GM12878 (cell line): ENCODE data around the gene GPR18. TPM values are rescaled to one million over a fixed set of nuclear protein-coding genes. Genes with fewer than 3 reads are reported as not detected.

Experiments used
- ATAC-seq: fragments of 200-7000 bp; cut with Tn5 transposase; 3 replicates; pipeline ENCODE4 v1.9.1; 2020; ENCODE audit warnings: mild to moderate bottlenecking, moderate library complexity
- BruUV-seq: library from RNA; stranded (reverse); fragments of 400-500 nt; replicated peaks from 2 replicates; lab custom pipeline; 2021; lab: Mats Ljungman, UMichigan
- CTCF ChIA-PET: fragments of 300-600 bp; sonication (Branson Sonifier 250); formaldehyde crosslinking; extraction: SDS; loops from one replicate; lab custom pipeline; 2021; ENCODE audit warnings: inconsistent platforms; lab: Yijun Ruan, JAX
- POLR2A ChIA-PET: fragments of 350-600 bp; formaldehyde crosslinking; extraction: SDS; loops from one replicate; lab custom pipeline; 2021; ENCODE audit warnings: inconsistent platforms; lab: Charles Lee
- RAD21 ChIA-PET: fragments of 300-600 bp; sonication (Branson Sonifier 250); formaldehyde crosslinking; loops from one replicate; lab custom pipeline; 2023; ENCODE audit warnings: antibody characterized with exemption; ENCODE audit not compliant: unreplicated experiment; lab: Charles Lee
- SMC1A ChIA-PET: fragments of 300-600 bp; sonication (Branson Sonifier 250); formaldehyde crosslinking; loops from one replicate; lab custom pipeline; 2023; ENCODE audit not compliant: unreplicated experiment, uncharacterized antibody; lab: Charles Lee
- DNase-seq: peaks from one replicate; pipeline ENCODE4 v3.0.0-alpha.2; 2011; ENCODE audit warnings: low read depth, low spot score
- FAIRE-seq: peaks from 3 replicates; lab custom pipeline; 2011; peaks lifted over from hg19 to GRCh38; lab: Jason Lieb, UNC
- H2AFZ ChIP-seq: 2 replicates; pipeline ENCODE4 v1.6.0; 2011; ENCODE audit warnings: low read depth, low read length, control low read depth; ENCODE audit not compliant: control insufficient read depth
- H3K27ac ChIP-seq: 2 replicates; pipeline ENCODE4 v1.5.1; 2011; ENCODE audit warnings: control low read depth; ENCODE audit not compliant: control insufficient read depth, insufficient read depth
- H3K27me3 ChIP-seq, 2 experiments: replicated peaks in 1 of 2; 2 replicates each; pipeline versions ENCODE4 v1.6.0 to v1.6.1; 2011; ENCODE audit warnings: low read length in 1 of 2; ENCODE audit not compliant: control insufficient read depth in 2 of 2, insufficient read depth in 2 of 2
- H3K36me3 ChIP-seq, 2 experiments: 2 replicates each; pipeline ENCODE4 v1.5.1; 2011; ENCODE audit warnings: low read length in 1 of 2; ENCODE audit not compliant: control insufficient read depth in 2 of 2, insufficient read depth in 2 of 2
- H3K4me1 ChIP-seq: 2 replicates; pipeline ENCODE4 v1.6.1; 2011; ENCODE audit warnings: mild to moderate bottlenecking, low read length, moderate library complexity, mixed read lengths; ENCODE audit not compliant: control insufficient read depth, insufficient read depth
- H3K4me2 ChIP-seq: 2 replicates; pipeline ENCODE4 v1.6.0; 2011; ENCODE audit warnings: control low read depth; ENCODE audit not compliant: control insufficient read depth, insufficient read depth
- H3K4me3 ChIP-seq: fragments of 200-600 bp; sonication (generic); 2 replicates; pipeline ENCODE4 v1.5.1; 2016
- H3K79me2 ChIP-seq: 2 replicates; pipeline ENCODE4 v1.6.0; 2011; ENCODE audit warnings: low read length; ENCODE audit not compliant: control insufficient read depth, insufficient read depth
- H3K9ac ChIP-seq: 2 replicates; pipeline ENCODE4 v1.8.0; 2011; ENCODE audit warnings: low read length, control low read depth, mixed read lengths; ENCODE audit not compliant: control insufficient read depth, insufficient read depth
- H3K9me3 ChIP-seq: replicated peaks from 3 replicates; pipeline ENCODE4 v1.5.1; 2011; ENCODE audit warnings: mild to moderate bottlenecking, low read length; ENCODE audit not compliant: control insufficient read depth, insufficient read depth
- H4K20me1 ChIP-seq: 2 replicates; pipeline ENCODE4 v1.6.0; 2011; ENCODE audit not compliant: control insufficient read depth, insufficient read depth
- CBX3 ChIP-seq: fragments of 200-600 bp; sonication (generic); IDR thresholded peaks from 2 replicates; pipeline ENCODE4 v1.6.1; 2016; ENCODE audit warnings: low read depth, borderline replicate concordance
- CEBPZ ChIP-seq: fragments of 150-350 bp; IDR thresholded peaks from 2 replicates; pipeline ENCODE4 v1.6.1; 2016; ENCODE audit warnings: low read depth, low read length
- CHD4 ChIP-seq: fragments of 200-600 bp; sonication (generic); IDR thresholded peaks from 2 replicates; pipeline ENCODE4 v1.6.1; 2016; ENCODE audit warnings: mild to moderate bottlenecking
- CREB1 ChIP-seq: IDR thresholded peaks from 2 replicates; pipeline ENCODE4 v1.6.1; 2012; ENCODE audit warnings: low read depth, mild to moderate bottlenecking, inconsistent platforms
- FOS ChIP-seq: IDR thresholded peaks from 3 replicates; pipeline ENCODE4 v1.6.1; 2011; ENCODE audit warnings: borderline replicate concordance; ENCODE audit not compliant: insufficient read length; ENCODE audit errors: extremely low read depth
- IKZF2 ChIP-seq, 2 experiments: fragments of 450-650 bp; IDR thresholded peaks; 2 replicates each; pipeline ENCODE4 v1.6.1; 2017; ENCODE audit warnings: mild to moderate bottlenecking in 2 of 2, moderate library complexity in 2 of 2
- NFIC ChIP-seq: IDR thresholded peaks from 2 replicates; pipeline ENCODE4 v1.6.1; 2012; ENCODE audit warnings: low read depth, mild to moderate bottlenecking, inconsistent platforms, low read length, moderate library complexity
- WGBS: methylation state at CpG from one replicate; pipeline ENCODE4 v1.1.6; 2016; ENCODE audit warnings: low lambda C conversion rate; ENCODE audit not compliant: insufficient replicate concordance, insufficient coverage; ENCODE audit errors: missing lambda C conversion rate; 5-methylcytosine and 5-hydroxymethylcytosine counted together
- in situ Hi-C: fragments of 300-500 bp; cut with MboI; formaldehyde crosslinking; loops from 9 replicates; pipeline ENCODE4 v1.14.3; 2018; ENCODE audit warnings: mixed read lengths
- intact Hi-C: fragments of 100-400 bp; cut with micrococcal nuclease; formaldehyde crosslinking; loops from one replicate; pipeline ENCODE4 v1.14.2; 2022; ENCODE audit not compliant: unreplicated experiment
- polyA plus RNA-seq, 11 experiments: library from polyadenylated mRNA; depleted of rRNA in 4 of 11; unstranded in 6 of 11; stranded (reverse) in 5 of 11; fragments of >200 nt; fragmentation: Nextera tagmentation in 4 of 11; fragmentation: Illumina TruSeq in 1 of 11; extraction: Ambion mirVana in 4 of 11; extraction: Trizol in 1 of 11; gene quantifications; 1 replicate in 1 of 11; 2 replicates in 10 of 11; pipeline versions ENCODE4 v1.2.1 to v1.2.3, GENCODE V29; 2011 to 2016; ENCODE audit warnings: inconsistent platforms in 2 of 11, missing spikeins in 2 of 11, low read depth in 1 of 11
- total RNA-seq, 4 experiments: library from RNA; depleted of rRNA in 3 of 4; stranded (reverse); fragments of >200 nt in 3 of 4; fragmentation: Illumina TruSeq in 1 of 4; extraction: Trizol in 1 of 4; gene quantifications; 2 replicates each; pipeline versions ENCODE4 v1.2.1 to v1.2.3, GENCODE V29; 2013 to 2021

Gene GPR18
- total and polyA plus RNA-seq, 10 of the 15 experiments (the other 5 are each of a cell fraction or from before 2014, with no cell fraction given): 3.3 to 12.9 (median 5.2) TPM

- Histone ChIP-seq H3K36me3 (peaks cover 2 to 3% of the 10 kb centered on the region in 2 experiments; a peak in 2 of 4 replicates), H3K79me2 (peaks cover 2% of the 10 kb centered on the region), H2AFZ (no peak overlapping the region), H3K9me3 (no peaks in the 10 kb centered on the region), H3K27me3 (no peaks in the 10 kb centered on the region), H3K27ac (no peak overlapping the region), H3K4me3 (no peak overlapping the region), H3K4me1 (peaks cover 18% of the 10 kb centered on the region), H3K4me2 (no peak overlapping the region), H4K20me1 (no peaks in the 10 kb centered on the region), H3K9ac (no peak overlapping the region)
- BruUV-seq: no TSS peak
- DNase-seq (no peak), FAIRE-seq (no peak), ATAC-seq (no peak)
- ChIA-PET CTCF (interaction anchor here (0.7 to 2.7 kb wide), 7 partner anchors 9 to 244 kb away, joined by 3 to 16 read pairs (median 5); no protein-coding TSS in a partner anchor), SMC1A (interaction anchor here (1.0 to 2.7 kb wide), 5 partner anchors 9 to 120 kb away, joined by 3 to 14 read pairs (median 4); no protein-coding TSS in a partner anchor), RAD21 (interaction anchor here (0.9 to 2.4 kb wide), 4 partner anchors 9 to 84 kb away, joined by 3 to 13 read pairs (median 6); no protein-coding TSS in a partner anchor), POLR2A (no interaction called here)
- no peak for TF ChIP-seq CREB1
- no peak for TF ChIP-seq CBX3
- TF ChIP-seq CHD4: no peak
- no peak for TF ChIP-seq CEBPZ
- TF ChIP-seq IKZF2 (IDR thresholded peaks at IDR 0.05): no peak
- TF ChIP-seq NFIC: no peak
- TF ChIP-seq FOS: no peak
- 90% methylated on average over 1 of the region's 1 CpG for WGBS
- intact Hi-C loops: loop anchor here (10.0 kb wide), 1 partner anchor 344 kb away; the partner anchor contains the start of gene CLYBL
- in situ Hi-C loops: loop anchor here (5.0 to 10.0 kb wide), 2 partner anchors 84 to 406 kb away; no protein-coding TSS in a partner anchor
These were observed 2.9 kb upstream of the GPR18 start for GRCh38 chr13:99261059-99261458.
